D341Med (cell line): ENCODE data around the gene LBX1.

ENCODE experiments used
- DNase-seq: peaks from one replicate; pipeline ENCODE4 v3.0.0; 2012; ENCODE audit warnings: low spot score

The LBX1 gene, protein sequence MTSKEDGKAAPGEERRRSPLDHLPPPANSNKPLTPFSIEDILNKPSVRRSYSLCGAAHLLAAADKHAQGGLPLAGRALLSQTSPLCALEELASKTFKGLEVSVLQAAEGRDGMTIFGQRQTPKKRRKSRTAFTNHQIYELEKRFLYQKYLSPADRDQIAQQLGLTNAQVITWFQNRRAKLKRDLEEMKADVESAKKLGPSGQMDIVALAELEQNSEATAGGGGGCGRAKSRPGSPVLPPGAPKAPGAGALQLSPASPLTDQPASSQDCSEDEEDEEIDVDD

DNA sequence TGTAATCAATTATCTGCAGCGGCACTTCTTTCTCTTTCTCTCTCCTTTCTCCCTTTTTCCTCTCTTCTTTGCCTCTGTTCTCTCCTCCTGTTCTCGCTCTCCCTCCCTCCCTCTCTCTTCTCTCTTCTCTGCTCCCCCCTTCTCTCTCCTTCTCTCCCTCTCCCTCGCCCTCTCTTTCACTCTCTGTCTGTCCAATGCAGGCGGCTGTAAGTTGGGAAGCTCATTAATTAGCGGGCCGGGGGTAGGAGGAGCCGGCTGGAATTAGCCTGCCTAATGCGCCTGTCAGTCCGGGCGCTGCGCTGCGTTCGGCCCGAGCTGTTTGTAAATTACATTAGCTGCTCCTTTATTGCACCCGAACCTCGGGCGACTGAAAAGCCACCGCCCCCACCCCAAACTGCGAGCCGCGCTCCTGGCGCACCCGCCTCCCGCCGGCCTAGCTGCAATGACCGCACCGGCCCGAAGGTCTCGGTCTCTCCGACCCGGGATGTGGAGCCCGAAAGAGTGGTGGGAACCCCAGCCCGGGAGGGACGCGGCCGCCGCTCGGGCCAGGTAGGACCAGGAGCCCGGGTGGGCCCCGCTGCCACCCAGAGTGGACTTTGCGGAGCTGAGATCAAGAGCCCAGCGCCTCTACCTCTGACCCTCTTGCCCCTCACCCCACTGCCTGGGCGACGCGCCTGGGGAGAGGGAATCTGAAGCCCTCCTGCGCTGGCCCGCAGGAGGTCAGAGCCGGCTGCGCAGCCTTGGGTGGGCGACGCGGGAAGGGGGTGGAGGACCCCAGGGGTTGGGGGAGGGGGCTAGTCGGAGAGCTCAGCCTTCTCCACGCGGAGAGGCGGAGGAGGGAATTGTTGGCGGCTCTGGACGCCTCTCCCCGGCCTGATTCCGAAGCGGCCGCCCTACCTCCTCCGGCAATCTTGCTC lies at the start of gene LBX1:
TSS of gene LBX1 (minus strand) at position 198 of the 917 bp plus-strand sequence. CDS start 648 bp downstream, outside the sequence.
- DNase-seq = peak; percentile 70

DNA sequence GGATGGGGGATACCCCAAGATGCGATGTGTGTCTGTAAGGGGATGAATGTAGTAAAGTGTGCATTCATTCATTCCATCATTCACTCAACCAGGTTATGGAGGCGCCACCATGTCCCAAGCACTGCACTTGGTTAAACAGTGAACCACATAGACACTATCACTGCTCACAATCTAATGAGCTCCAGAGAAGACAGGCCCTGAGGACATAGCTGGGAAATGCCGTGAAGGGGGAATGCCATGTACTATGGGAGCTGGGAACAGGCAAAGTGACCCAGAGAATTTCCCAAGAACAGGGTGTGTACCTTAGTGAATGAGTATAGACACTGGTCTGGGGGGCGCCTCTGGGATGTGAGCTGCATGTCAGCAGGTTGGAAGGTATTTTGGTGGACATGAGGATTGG lies 44.5 kb upstream of the LBX1 start:
- DNase-seq = no peak

DNA sequence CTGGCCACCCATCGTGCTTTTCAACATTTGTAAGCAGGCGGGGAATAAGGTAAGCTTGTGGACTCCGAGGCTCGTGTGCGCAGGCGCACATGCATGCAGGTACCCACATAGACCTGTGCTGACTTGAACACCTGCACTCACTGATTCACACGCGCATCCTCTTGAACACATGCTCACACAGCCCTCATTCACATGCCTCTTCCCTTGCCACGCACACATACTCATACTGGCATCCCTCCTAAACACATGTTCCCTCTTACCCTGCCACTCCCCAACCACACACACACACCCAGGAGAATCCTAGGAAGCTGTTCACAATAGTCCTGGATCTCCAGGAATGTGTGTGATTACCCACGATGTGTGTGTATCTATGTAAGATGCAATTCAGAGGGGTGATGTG lies 44.1 kb upstream of the LBX1 start:
- no peak for DNase-seq

DNA sequence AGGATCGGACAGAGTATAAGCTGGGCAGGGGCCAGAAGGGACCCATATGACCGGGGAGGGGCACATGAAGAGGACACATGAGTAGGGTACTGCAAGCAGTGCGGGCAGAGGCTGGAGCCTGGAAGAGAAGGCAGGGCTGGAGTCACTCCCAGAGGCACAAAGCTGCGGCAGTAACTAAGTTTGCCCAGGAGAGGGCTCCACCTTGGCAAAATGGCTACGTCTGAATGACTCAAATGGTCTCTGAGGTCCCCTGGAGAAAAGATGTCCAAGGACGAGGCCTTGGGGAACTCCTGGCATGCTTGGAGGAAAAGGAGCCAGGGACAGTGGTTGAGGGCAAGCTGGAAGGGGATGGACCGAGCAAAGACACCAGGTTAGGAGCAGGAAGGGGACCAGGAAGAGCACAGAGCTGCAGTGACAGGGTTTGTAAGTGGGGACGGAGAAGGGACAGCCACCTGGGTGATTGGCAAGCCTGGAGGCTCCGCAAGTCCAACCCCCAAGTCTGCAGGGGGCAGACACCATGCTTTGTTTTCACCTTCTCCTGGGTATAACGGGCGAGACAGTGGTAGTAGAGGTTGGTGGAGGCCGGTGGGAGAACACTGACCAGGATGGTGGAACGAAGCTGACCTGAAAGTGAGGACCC lies 43.1 kb upstream of the LBX1 start:
- DNase-seq = peak; percentile 76

DNA sequence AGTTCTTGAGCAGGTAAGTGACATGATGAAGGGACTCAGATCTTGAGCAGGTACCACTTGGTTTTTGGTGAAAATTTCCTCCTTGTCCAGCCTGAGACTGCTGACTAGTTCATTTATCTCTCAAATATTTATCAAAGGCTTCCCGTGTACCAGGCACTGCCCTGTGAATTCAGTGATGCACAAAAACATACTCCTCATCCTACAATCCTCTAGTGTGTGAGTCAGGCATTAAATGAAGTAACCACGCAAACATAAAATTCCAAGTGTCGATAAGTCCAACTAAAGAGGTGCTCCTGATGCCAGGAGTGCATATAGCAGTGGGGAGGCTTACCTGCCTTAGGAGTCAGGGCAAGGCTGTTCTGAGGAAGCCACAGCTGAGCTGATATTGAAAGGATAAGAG lies 41.5 kb upstream of the LBX1 start:
- no peak for DNase-seq

DNA sequence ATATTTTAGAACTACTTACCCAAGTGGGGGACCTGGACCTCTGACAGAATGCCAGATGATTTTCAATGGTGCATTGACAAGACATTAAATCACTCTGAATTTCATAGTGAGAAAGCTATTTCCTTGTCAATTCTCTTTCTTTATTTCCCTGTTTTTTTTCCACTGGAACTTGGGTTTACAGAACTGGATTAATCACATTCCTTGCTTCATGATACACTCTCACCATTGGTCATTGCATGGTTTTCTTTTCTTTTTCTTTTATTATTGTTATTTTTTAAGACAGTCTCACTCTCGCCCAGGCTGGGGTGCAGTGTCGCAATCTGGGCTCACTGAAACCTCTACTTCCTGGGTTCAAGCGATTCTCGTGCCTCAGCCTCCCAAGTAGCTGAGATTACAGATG lies 38.5 kb upstream of the LBX1 start:
- DNase-seq = no peak

DNA sequence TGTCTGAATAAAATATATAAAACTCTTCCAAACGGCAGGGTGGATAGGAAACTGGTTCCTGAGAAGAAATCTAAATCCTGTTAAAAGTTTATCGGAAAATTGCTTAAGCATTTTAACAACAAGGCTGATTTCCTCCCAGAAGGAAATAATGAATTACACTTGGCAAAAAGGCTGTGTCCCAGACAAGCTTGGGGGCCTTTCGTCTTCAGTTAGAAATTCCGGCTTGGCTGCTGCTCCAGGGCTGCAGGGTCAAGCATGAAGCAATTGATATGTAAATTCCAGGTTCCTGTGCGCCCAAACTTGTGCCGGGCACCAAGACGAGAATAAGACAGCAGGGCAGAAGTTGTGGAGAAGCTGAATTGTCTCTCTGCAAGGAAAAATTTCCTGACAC lies 38.0 kb upstream of the LBX1 start:
- DNase-seq = no peak

DNA sequence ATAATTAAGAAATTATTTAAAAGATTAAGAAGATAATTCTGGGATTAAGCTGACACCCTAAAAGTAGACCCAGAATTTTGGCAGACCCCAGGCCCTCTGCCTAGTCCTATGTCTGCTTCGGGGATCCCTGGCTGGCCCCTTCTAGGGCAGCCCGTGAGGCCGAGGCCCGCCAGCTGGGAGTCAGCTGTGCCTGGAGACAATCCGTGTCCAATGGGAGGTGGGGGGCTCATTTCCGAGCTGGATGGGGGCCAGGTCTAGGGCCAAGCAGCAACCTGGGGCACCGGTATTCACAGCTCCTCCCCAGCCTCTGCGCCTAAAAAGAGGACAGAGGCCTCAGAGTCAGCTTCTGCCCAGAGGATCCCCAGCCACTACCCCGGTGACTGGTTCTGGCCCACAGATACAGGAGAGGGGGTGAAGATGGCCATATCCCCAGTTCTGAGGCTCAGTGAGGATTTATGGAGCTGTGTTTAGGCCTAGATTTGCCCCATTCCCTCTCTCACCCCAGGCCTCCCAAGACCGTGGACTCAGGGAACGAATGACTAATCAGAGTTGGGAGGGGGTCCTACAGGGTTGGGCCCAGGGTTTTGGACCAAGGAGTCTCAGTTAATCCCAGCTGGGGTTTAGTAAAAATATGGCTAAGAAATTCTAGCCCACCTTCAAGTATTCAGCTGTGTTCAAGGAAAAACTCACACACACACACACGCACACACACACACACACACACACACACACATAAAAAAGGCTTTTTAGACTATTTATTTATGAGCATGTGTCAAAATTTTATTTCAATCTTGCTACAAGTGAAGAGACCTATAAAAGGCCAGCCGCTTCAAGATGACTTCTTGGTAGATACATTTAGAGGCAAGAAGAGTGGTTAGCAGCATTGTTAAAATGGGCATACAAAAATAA lies 37.4 kb upstream of the LBX1 start:
- no peak for DNase-seq

DNA sequence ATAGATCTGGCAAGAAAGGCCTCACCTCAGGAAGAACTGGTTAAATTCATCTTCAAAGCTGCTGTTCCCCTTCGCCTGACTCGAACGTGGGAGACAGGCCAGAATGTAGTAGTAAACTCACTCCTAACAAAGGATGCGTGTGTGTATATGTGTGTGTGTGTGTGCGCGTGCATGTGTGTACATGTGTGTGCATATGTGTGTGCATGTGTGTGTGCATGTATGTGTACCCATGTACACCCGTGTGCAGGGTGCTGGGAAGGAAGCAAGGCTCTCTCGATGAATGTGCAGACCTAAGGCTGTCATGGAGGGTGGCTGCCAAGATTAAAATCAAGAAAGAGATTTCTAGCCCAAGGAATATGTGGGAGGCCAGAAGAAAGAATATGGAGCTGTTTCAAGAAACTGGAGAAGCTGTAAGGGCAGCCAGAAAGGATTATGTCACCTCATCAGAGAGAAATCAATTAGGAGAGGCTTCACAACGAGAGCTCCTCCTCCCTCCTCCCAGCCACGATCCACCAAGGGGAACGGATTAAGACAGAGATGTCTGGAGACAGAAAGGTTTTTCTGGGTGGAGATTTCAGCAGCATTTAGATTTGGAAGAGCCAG lies 34.0 kb upstream of the LBX1 start:
- peak; percentile 65 for DNase-seq

DNA sequence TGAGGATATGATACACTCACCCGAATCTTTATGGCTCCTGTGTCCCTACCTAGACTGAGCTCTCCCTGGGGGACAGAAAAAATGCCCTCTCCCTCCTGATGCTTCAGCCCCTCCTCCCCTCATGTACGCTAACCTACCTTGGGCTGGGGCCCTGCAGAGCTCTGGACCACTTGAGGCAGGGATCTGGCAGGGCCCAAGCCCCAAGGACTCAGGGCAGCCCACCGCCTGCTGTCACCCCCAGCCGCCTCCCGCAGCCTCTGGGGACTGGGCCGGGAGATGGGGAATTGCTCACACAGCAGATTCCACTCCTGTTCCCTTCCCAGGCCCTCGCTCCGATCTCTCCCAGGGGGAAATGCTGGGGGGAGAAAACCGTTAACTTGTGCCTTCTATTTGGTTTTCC lies 32.9 kb upstream of the LBX1 start:
- no peak for DNase-seq

DNA sequence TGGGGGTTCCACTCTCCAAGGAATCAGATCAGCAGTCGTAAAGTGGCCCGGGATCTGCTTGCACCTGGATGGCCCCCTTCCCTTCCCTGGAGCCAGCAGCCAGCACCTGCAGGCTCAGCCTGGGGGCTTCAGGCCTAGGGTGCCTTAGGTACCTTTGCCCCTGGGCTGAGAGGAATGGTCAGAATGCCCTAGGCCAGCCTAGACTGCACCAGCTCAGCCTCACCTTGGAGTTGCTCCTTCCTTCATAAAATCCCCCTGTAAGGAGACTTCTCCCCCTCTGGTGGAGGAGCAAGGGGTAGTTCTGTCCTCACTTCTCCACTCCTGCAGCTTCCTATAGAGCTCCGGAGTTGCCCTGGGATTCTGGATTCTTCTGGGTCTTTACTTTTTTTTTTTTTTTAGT lies 32.4 kb upstream of the LBX1 start:
- DNase-seq = no peak

DNA sequence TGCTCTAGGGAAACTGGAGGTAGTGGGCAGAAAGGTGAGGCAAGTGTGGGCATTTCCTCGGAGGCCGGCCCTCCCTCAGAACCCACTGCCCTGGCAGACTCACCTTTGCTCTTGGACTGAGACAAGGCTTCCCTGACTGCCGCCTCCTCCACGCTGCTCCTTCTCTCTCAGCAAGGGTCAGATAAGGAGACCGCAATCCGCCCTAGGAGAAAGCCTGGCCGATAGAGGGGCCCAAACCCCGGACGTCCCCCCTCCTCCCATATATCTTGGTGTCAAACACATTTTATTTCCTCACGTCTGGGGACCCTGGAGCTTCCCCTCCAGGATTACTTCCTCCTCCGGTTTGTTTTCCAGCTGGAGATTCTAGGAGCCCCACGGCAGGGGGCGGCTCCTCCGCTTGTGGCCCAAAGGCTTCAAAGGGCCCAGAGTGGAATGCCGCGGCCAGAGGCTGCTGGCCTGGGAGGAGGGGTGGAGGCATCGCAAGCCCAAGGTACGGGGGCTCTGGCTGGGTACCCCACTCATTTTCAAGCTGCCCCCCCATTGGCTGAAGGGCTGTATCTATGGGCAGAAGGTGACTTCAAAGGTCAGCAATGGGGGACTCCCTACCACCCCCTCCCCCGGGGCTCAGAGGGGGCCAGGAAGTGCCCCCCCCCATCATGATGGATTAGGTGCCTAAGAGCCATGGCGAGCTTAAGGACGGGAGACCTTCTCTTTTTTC lies 31.7 kb upstream of the LBX1 start:
- DNase-seq = no peak

DNA sequence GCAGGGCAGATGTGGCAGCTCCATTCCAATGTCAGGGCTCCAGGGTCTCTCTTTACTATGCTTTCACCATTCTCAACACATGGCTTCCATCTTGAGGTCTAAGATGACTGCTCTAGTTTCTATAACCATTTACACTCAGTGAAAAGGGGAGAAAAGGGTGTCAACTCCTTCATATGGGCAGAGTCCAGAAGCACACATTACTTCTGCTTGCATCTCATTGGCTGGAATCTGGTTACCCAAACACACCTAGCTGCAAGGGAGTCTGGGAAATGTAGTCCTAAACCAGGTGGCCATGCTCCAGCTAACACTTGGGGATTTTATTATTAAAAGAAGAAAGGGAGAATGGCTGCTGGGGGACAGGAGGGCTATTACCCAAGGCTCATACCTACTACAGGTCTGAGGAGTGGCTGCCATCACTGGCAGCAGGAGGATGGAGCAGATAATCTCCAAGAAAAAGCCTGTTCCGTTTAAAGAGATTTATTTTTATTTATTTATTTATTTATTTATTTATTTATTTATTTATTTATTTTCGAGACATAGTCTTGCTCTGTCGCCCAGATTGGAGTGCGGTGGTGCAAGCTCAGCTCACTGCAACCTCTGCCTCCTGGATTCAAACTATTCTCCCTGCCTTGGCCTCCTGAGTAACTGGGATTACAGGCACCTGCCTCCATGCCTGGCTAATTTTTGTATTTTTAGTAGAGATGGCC lies 29.1 kb upstream of the LBX1 start:
- DNase-seq = no peak

DNA sequence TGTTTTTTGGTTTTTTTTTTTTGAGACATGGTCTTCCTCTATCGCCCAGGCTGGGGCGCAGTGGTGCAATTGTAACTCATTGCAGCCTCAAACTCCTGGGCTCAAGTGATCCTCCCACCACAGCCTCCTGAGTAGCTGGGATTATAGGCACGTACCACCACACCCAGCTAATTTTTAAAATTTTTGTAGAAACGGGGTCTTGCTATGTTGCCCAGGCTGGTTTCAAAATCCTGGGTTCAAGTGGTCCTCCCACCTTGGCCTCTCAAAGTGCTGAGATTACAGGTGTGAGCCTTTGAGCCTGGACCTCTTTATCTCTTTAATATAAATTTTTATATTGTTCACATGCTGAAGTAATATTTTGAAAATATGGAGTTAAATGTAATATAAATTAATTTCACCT lies 28.2 kb upstream of the LBX1 start:
- DNase-seq = no peak

DNA sequence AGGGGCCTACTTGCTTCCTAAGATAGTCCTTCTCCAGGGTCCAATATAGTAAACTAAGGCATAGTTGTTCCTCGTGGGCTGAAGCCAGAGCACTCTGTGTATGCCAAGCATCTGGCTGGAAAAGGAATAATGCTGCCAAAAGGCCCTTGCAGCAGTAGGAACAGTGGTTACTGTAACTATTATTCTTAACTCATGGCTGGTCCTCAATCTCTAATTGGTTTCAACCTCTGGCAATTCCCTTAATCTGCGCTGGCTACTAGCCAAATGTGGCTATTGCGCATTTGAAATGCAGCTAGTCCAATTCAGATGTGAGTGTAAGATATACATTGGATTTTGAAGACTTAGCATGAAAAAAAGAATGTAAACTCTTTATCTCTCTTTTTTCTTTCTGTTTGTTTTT lies 27.8 kb upstream of the LBX1 start:
- no peak for DNase-seq

DNA sequence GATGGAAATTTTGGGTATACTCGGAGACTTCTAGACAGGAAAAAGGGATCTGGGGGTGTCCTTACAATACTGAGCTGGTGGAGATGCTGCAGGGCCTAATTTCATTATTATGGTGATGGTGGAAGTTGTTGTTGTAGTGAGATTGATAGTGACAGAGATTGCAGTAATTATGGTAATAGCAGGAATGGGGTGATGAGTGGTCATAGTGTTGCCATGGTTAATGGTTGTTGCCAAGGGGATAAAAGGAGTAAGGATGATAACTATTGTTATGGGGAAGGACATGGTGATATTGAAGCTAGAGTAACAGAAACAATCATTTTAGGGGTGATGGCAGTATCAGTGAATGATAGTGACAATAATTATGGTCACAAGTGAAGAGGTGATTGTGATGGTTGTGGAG lies 27.1 kb upstream of the LBX1 start:
- no peak for DNase-seq

DNA sequence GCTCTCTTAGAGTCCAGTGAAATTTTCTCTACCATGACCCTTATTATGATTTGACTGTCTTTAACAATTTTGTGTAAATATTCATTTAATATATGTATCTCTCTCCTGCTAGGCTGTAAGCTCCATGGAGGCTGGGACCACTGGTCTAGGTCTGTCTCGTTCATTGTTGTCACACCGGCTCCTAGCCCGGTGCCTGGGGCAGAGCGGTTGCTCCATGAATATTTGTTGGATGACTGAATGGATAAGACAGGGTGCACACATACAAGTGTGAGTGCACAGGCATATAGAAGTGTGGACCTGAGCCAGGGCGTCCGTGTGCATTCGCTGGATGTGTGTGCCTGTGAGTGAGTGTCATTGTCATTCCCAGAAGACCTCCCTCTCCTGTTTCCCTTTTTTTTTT lies 20.9 kb upstream of the LBX1 start:
- no peak for DNase-seq

DNA sequence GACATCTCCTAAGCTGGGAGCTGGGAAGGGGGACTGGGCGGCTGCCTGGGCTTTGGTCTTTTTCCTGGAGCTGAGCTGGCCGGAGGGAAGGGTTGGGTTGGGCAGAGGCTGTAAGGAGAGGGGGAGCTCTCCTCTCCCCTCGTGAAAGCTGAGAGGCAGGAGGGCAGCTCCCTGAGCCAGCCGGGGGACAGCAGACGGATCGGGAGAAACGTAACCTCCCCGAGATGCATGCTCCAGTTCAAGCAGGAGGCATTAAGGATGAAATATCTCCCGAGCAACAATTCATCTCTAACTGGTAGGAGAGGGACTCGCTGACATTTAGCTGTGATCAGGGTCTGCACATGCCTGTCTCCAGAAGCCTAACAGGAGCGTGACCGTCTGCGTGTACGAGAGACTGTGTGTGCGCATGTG lies 19.9 kb upstream of the LBX1 start:
- DNase-seq = no peak

DNA sequence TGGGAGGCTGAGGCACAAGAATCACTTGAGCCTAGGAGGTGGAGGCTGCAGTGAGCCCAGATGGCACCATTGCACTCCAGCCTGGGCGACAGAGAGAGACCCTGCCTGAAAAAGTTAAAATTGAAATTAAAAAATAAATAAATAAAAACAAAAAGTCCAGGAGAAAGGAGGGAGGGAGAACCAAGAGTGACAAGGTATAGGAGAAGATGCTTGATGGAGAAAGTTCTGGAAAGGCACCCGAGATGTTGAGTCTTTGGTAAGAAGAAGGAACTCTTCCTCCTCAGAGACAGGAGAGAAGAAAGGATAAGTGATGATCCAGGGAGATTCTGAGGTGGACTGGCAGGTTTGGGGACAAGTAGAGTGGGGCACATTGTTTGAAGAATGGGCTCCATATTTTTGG lies 17.4 kb upstream of the LBX1 start:
- DNase-seq = no peak

DNA sequence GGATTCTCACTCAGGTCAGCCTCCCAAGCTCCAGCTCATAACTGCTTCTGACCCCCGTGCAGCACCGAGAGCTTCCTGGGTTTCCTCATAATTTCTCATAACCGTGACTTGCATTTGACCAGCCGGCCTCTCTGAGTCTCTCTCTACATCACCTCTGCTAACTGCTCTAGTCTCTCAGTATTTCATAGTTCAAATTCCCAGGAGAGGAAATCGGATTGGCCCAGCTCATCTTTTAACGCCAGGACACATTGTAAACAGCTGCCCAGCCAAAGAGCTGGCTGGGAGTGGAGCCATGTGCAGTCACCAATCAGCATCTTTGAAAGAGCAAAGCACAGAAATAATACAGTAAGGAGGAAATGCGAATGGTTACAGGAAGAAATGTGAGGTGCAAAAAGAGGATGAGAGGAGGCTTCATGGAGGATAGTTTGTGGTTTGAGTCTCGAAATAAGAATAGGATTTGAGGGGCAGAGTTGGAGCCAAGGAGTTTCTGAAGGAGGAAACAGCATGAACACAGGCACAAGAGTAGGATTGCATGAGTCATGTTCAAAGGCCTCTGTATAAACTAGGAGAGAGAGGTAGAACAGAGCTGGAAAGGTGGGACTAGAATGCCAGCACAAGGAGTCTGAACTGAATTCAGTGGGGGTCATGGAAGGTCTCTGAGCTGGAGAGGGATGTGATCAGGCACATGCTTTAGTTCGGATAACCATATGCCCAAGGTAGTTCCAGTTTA lies 15.2 kb upstream of the LBX1 start:
- DNase-seq = no peak
